VCaP (cell line): ENCODE results near the gene PKP1.
"Not testable (repeated sequence)": the region's sequence is repeated elsewhere in the genome, so short reads cannot be mapped to it uniquely, and the experiment has no call there.

Experiments used
- H3K27ac ChIP-seq: fragments of 450-650 bp; 2 replicates; pipeline ENCODE4 v1.5.1; 2017
- TF ChIP-seq, protein P1 (sequence below): fragments of 450-650 bp; conservative IDR thresholded peaks from 2 replicates; pipeline ENCODE4 v1.5.1; 2017; ENCODE audit warnings: mild to moderate bottlenecking, moderate library complexity

Gene PKP1

DNA sequence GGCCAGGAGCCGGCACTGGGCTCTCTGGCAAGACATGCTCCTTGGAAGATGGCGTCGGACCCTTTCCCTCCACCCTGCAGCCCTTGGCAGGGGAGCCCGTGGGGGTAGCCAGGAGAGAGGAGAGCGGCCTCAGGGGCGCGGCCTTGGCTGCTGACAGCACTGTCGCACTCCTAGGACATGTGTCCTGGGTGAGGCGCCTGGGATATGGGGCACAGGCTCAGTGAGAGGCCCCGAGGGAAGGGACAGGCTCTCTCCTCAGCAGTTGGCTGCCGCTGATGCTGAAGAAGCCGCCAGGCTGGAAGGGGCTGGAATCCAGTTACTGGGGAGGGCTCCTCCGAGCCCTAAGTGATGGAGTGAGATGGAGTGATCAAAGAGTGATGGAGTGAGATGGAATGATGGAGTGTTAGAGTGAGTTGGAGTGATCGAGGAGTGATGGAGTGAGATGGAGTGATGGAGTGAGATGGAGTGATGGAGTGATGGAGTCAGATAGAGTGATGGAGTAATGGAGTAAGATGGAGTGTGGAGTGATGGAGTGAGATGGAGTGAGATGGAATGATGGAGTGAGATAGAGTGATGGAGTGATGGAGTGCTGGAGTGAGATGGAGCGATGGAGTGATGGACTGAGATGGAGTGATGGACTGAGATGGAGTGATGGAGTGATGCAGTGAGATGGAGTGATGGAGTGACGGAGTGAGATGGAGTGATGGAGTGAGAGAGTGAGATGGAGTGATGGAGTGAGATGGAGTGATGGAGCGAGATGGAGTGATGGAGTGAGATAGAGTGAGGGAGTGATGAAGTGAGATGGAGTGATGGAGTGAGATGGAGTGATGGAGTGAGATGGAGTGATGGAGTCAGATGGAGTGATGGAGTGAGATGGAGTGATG lies 27.6 kb upstream of the PKP1 start:
- TF ChIP-seq, protein P1, sequence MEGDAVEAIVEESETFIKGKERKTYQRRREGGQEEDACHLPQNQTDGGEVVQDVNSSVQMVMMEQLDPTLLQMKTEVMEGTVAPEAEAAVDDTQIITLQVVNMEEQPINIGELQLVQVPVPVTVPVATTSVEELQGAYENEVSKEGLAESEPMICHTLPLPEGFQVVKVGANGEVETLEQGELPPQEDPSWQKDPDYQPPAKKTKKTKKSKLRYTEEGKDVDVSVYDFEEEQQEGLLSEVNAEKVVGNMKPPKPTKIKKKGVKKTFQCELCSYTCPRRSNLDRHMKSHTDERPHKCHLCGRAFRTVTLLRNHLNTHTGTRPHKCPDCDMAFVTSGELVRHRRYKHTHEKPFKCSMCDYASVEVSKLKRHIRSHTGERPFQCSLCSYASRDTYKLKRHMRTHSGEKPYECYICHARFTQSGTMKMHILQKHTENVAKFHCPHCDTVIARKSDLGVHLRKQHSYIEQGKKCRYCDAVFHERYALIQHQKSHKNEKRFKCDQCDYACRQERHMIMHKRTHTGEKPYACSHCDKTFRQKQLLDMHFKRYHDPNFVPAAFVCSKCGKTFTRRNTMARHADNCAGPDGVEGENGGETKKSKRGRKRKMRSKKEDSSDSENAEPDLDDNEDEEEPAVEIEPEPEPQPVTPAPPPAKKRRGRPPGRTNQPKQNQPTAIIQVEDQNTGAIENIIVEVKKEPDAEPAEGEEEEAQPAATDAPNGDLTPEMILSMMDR = no peak
- H3K27ac ChIP-seq = peak overlapping the region; percentile 47; the same call in 1 of the 2 replicates

DNA sequence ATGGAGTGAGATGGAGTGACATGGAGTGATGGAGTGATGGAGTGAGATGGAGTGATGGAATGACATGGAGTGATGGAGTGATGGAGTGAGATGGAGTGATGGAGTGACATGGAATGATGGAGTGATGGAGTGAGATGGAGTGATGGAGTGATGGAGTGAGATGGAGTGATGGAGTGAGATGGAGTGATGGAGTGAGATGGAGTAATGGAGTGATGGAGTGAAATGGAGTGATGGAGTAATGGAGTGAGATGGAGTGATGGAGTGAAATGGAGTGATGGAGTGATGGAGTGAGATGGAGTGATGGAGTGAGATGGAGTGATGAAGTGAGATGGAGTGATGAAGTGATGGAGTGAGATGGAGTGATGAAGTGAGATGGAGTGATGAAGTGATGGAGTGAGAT lies 25.2 kb upstream of the PKP1 start:
- not testable (repeated sequence) for H3K27ac ChIP-seq

DNA sequence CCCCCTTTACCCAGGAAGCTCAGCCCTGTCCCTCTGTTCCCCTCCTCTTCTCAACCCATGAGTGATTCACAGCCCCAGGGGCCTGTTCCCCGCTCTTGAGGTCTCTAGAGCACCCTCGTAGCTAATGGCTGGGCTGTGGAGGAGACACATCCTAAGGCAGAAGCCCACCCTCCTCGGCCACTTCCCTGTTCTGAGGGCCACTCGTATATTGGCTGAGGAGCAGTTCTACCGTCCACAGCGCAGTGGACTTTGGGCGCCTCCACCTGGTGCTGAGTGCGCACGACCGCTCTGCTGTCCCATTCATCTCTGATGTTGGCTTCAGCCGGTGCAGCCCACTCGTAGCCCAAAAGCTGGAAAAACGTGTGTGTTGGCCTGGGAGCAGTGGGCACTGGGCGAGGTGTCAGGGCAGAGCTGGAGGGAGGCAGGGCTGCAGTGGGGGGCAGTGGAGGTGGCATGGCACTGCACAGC lies 24.5 kb upstream of the PKP1 start:
- TF ChIP-seq, protein P1 = no peak
- no peak overlapping the region for H3K27ac ChIP-seq

DNA sequence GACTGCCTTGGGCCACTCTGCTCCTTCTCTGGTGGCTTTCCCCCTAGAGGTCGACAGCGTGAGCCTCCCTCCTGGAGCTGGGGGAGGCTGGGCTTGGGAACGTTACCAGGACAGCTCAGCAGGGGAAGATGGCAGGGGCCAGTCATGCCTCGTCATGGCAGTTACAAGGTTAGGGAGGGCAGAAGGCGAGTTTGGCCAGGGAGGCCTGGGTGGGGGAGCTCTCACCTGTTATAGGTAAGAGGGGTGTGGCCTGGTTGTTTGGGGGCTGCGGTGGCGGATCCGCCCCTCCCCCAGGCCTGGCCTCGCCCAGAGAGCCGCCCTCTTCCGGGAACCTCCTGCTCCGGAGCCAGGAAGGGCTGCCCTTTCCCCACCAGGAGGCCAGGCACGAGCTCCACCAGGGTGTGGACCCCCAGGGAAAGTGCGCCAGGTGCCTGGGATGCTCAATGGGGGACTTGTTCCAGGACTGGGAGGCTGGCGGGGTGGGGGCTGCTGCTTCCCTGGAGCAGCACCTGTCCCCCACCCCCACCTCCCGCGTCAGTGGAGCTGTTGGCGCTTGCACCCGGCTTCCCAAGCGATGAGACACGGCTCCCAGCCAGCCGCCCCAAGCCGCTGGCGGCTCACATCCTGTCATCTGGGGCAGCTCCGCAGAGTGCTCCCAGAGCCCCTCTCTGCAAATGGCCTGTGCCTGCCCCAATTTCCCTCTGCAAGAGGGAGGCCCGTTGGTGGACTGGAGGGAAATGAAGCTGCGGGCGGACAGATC lies 23.6 kb upstream of the PKP1 start:
- TF ChIP-seq, protein P1 = no peak
- H3K27ac ChIP-seq = no peak overlapping the region

DNA sequence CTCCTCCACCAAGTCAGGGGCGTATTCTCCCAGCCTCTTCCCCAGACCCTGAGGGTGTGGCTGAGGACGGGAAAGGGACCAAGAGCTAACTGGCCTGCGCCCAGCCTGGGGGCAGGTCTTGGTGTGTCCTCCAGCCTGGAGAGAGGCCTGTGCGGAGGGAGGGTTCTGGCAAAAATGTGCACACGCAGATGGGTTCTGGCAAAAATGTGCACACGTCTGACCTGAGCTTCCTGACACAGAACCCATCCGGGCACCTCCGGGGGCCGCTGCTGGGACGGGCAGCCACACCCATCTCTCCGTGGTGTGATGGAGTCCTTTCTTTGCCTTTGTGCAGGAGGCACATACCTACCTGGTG lies 23.1 kb upstream of the PKP1 start:
- TF ChIP-seq, protein P1 = no peak

DNA sequence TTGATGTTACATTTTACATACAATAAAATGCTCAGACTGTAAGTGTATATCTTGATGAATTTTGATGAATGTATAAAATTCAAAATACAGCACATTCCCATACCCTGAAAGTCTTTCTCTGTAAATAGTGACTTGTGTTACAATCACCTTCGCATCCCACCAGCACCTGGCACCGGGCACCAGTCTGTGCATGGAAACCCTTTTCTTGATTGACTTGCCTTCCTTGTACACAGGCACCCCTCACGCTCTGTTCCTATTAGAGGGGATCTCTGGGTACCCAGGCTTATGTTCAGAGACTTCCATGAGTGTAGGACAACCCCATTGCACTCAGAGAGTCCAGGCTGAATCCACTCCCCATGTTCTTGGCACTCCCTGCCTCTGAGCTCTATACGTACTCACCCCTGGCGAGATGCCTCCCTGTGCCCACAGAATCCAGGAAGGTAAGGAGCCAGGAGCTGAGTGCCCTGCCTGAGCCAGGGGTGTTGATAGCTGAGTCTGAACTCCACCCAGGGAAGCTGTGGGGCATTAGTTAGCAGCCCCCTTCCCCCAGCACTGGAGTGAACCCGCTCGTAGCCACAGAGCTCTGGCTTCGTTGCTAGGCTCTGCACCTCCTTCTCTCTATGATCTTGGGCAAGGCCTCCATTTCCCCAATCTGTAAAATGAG lies 22.5 kb upstream of the PKP1 start:
- TF ChIP-seq, protein P1 = no peak
- no peak overlapping the region for H3K27ac ChIP-seq

More for the DNA sequence above, 23.1 kb upstream of the PKP1 start:
- no peak overlapping the region for H3K27ac ChIP-seq

DNA sequence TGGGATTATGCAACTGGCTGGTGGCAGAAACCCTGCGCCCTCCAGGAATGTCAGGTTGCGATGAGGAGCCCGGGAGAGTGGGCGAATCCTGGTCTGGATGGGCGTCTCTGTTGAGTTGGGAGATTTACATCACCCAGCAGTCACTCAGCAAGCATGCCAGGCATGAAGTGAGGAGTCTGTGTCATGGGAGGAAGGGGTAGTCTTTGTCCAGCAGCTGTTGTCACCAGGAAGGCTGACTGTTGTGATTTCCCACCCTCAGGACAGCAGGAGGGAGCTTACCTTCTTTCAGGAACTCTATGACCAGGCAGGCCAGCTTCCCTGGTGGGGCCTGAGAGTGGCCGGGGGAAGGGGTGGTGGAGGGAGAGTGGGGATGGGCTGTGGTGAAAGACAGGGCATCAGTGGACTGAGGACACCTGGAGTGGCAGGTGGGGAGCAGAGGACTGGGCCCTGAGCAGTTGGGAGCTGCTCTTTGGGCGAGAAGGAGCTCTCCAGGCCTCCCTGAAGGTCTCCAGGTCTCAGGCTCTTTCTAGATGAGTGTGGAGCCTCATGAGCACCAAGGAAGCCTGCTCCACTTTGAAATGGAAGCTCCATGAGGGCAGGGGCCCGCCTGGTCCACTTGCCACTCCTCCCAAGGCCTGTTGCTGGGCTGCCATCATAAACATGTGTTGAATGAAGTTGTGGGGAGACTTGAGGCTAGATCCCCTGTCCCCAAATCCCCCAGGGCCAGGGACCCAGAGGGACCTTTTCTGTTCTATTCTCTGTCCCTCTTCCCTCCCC lies 21.3 kb upstream of the PKP1 start:
- TF ChIP-seq, protein P1 = no peak
- H3K27ac ChIP-seq = no peak overlapping the region
